H9 (cell line): Measurements from ENCODE around the gene MATN1. TPM values are rescaled to one million over a fixed set of nuclear protein-coding genes. Genes with fewer than 3 reads are reported as not detected.

Source experiments
- DNase-seq: peaks from one replicate; pipeline ENCODE4 v3.0.0-alpha.2; 2017
- H2AFZ ChIP-seq: one replicate; pipeline ENCODE4 v1.6.1; 2013; ENCODE audit warnings: mild to moderate bottlenecking, low read length, control low read depth, moderate library complexity
- H2AK5ac ChIP-seq: 2 replicates; pipeline ENCODE4 v1.6.1; 2013; ENCODE audit warnings: low read length, control low read depth, mixed read lengths; ENCODE audit not compliant: insufficient read length
- H2BK120ac ChIP-seq: one replicate; pipeline ENCODE4 v1.6.1; 2013; ENCODE audit warnings: low read depth, mild to moderate bottlenecking, low read length, control low read depth, inconsistent platforms; ENCODE audit not compliant: poor library complexity, severe bottlenecking
- H2BK12ac ChIP-seq: 2 replicates; pipeline ENCODE4 v1.6.1; 2013; ENCODE audit warnings: low read length, control low read depth, mixed read lengths, low read depth; ENCODE audit not compliant: insufficient read length
- H2BK15ac ChIP-seq: 2 replicates; pipeline ENCODE4 v1.6.1; 2013; ENCODE audit warnings: low read depth, low read length, control low read depth
- H2BK20ac ChIP-seq: one replicate; pipeline ENCODE4 v1.6.1; 2013; ENCODE audit warnings: low read depth, mild to moderate bottlenecking, low read length, control low read depth, inconsistent platforms; ENCODE audit not compliant: poor library complexity, severe bottlenecking
- H2BK5ac ChIP-seq: 2 replicates; pipeline ENCODE4 v1.6.1; 2013; ENCODE audit warnings: low read length, control low read depth, mixed read lengths; ENCODE audit not compliant: insufficient read length
- H3K14ac ChIP-seq: 2 replicates; pipeline ENCODE4 v1.6.1; 2013; ENCODE audit warnings: low read length, control low read depth; ENCODE audit not compliant: insufficient read depth
- H3K18ac ChIP-seq: 2 replicates; pipeline ENCODE4 v1.6.1; 2013; ENCODE audit warnings: low read depth, mild to moderate bottlenecking, mixed read lengths, low read length, control low read depth; ENCODE audit not compliant: insufficient read length
- H3K23ac ChIP-seq: 2 replicates; pipeline ENCODE4 v1.6.1; 2013; ENCODE audit warnings: low read length, control low read depth, mixed read lengths, low read depth; ENCODE audit not compliant: insufficient read length
- H3K23me2 ChIP-seq: 2 replicates; pipeline ENCODE4 v1.6.1; 2013; ENCODE audit warnings: low read depth, mild to moderate bottlenecking, mixed read lengths, low read length, control low read depth; ENCODE audit not compliant: insufficient read length, poor library complexity, severe bottlenecking
- H3K27ac ChIP-seq: 2 replicates; pipeline ENCODE4 v1.5.1; 2013; ENCODE audit warnings: low read length, control low read depth, mixed read lengths, low read depth; ENCODE audit not compliant: insufficient read length
- H3K27me3 ChIP-seq: 2 replicates; pipeline ENCODE4 v1.6.1; 2013; ENCODE audit warnings: low read length, control low read depth, inconsistent platforms; ENCODE audit not compliant: insufficient read depth
- H3K4ac ChIP-seq: 2 replicates; pipeline ENCODE4 v1.6.1; 2013; ENCODE audit warnings: low read depth, mild to moderate bottlenecking, control low read depth, inconsistent platforms, low read length, moderate library complexity
- H3K4me1 ChIP-seq: 2 replicates; pipeline ENCODE4 v1.6.1; 2013; ENCODE audit warnings: low read length, control low read depth, inconsistent platforms; ENCODE audit not compliant: insufficient read depth
- H3K4me2 ChIP-seq: 2 replicates; pipeline ENCODE4 v1.6.1; 2013; ENCODE audit warnings: low read length, control low read depth, mixed read lengths; ENCODE audit not compliant: insufficient read length, insufficient read depth
- H3K56ac ChIP-seq: 2 replicates; pipeline ENCODE4 v1.6.1; 2013; ENCODE audit warnings: low read depth, mild to moderate bottlenecking, mixed read lengths, low read length, control low read depth; ENCODE audit not compliant: insufficient read length
- H3K79me1 ChIP-seq: 2 replicates; pipeline ENCODE4 v1.6.1; 2013; ENCODE audit warnings: low read depth, mild to moderate bottlenecking, moderate library complexity, low read length, control low read depth, inconsistent platforms; ENCODE audit not compliant: insufficient read depth, poor library complexity, severe bottlenecking
- H3K79me2 ChIP-seq: 2 replicates; pipeline ENCODE4 v1.6.1; 2013; ENCODE audit warnings: low read length, control low read depth, inconsistent platforms; ENCODE audit not compliant: insufficient read depth
- H3K9ac ChIP-seq: 2 replicates; pipeline ENCODE4 v1.6.1; 2013; ENCODE audit warnings: low read length, control low read depth, mixed read lengths; ENCODE audit not compliant: insufficient read length; ENCODE audit errors: extremely low read depth
- H3K9me3 ChIP-seq: one replicate; pipeline ENCODE4 v1.6.1; 2013; ENCODE audit warnings: low read depth, low read length, inconsistent platforms; ENCODE audit not compliant: control insufficient read depth
- H3T11ph ChIP-seq: one replicate; pipeline ENCODE4 v1.6.1; 2013; ENCODE audit warnings: mild to moderate bottlenecking, low read length, control low read depth, inconsistent platforms
- H4K20me1 ChIP-seq: one replicate; pipeline ENCODE4 v1.6.1; 2013; ENCODE audit not compliant: control insufficient read depth, insufficient read length, insufficient read depth
- H4K5ac ChIP-seq: 2 replicates; pipeline ENCODE4 v1.6.1; 2013; ENCODE audit warnings: low read depth, mild to moderate bottlenecking, mixed read lengths, low read length, control low read depth; ENCODE audit not compliant: insufficient read length
- H4K8ac ChIP-seq: replicated peaks from 2 replicates; pipeline ENCODE4 v1.6.1; 2013; ENCODE audit warnings: low read length, control low read depth, mixed read lengths, low read depth; ENCODE audit not compliant: insufficient read length
- H4K91ac ChIP-seq: 2 replicates; pipeline ENCODE4 v1.6.1; 2013; ENCODE audit warnings: low read depth, mild to moderate bottlenecking, moderate library complexity, mixed read lengths, low read length, control low read depth; ENCODE audit not compliant: insufficient read length
- H3K27ac Mint-ChIP-seq, 3 experiments: 2 replicates in 2 of 3; 3 replicates in 1 of 3; pipeline ENCODE4 v1.8.0; 2020 to 2021; ENCODE audit warnings: mixed read lengths in 3 of 3, mild to moderate bottlenecking in 1 of 3, moderate library complexity in 1 of 3
- H3K27me3 Mint-ChIP-seq: 2 replicates; pipeline ENCODE4 v1.8.0; 2021; ENCODE audit warnings: low read depth, mild to moderate bottlenecking, moderate library complexity, mixed read lengths
- H3K36me3 Mint-ChIP-seq, 3 experiments: 2 replicates in 2 of 3; 3 replicates in 1 of 3; pipeline ENCODE4 v1.8.0; 2020 to 2021; ENCODE audit warnings: low read depth in 3 of 3, mixed read lengths in 3 of 3; ENCODE audit not compliant: insufficient read depth in 1 of 3
- H3K4me1 Mint-ChIP-seq, 2 experiments: 2 replicates each; pipeline ENCODE4 v1.8.0; 2020; ENCODE audit warnings: mixed read lengths in 2 of 2
- H3K4me3 Mint-ChIP-seq, 2 experiments: 2 replicates in 1 of 2; 3 replicates in 1 of 2; pipeline ENCODE4 v1.8.0; 2020 to 2021; ENCODE audit warnings: mild to moderate bottlenecking in 2 of 2, mixed read lengths in 2 of 2, moderate library complexity in 1 of 2
- H3K9me3 Mint-ChIP-seq, 2 experiments: 2 replicates in 1 of 2; 3 replicates in 1 of 2; pipeline ENCODE4 v1.8.0; 2020; ENCODE audit warnings: mild to moderate bottlenecking in 2 of 2, mixed read lengths in 2 of 2, moderate library complexity in 1 of 2
- CTCF ChIP-seq: fragments of 200-600 bp; sonication (generic); conservative IDR thresholded peaks from 3 replicates; pipeline ENCODE4 v1.8.0; 2021; ENCODE audit warnings: antibody characterized with exemption, mild to moderate bottlenecking
- WGBS: extraction: QIAGEN DNeasy Blood & Tissue Kit; methylation state at CpG from one replicate; pipeline ENCODE4 v1.1.7; 2013; ENCODE audit warnings: missing lambda C conversion rate, low lambda C conversion rate, mixed read lengths; ENCODE audit not compliant: insufficient read length; ENCODE audit errors: extremely low coverage; 5-methylcytosine and 5-hydroxymethylcytosine counted together
- total RNA-seq: library from RNA; stranded (reverse); gene quantifications from 2 replicates; pipeline ENCODE4 v1.2.1, GENCODE V29; 2021

MATN1 gene
- total RNA-seq, 1 experiment from 2014 or later = not detected

- WGBS = 100% methylated on average over 1 of the region's 1 CpG
- no peaks in the 10 kb centered on the region for H3K9me3 Mint-ChIP-seq
- no peak overlapping the region for H2BK5ac ChIP-seq
- no peak overlapping the region for H4K5ac ChIP-seq
- no peak for DNase-seq
- no peaks in the 10 kb centered on the region for H3K23me2 ChIP-seq
- no peak overlapping the region for H3K4ac ChIP-seq
- H2BK120ac ChIP-seq = no peak overlapping the region
- no peak overlapping the region for H3K23ac ChIP-seq
- no peak overlapping the region for H4K8ac ChIP-seq
- no peak overlapping the region for H2BK20ac ChIP-seq
- TF ChIP-seq CTCF = no peak
- H3K27me3 ChIP-seq = no peaks in the 10 kb centered on the region
- no peaks in the 10 kb centered on the region for H3K36me3 Mint-ChIP-seq
- H3K4me2 ChIP-seq = no peak overlapping the region
- H3K79me2 ChIP-seq = no peaks in the 10 kb centered on the region
- no peaks in the 10 kb centered on the region for H3K79me1 ChIP-seq
- no peaks in the 10 kb centered on the region for H3K4me1 ChIP-seq
- no peak overlapping the region for H3T11ph ChIP-seq
- no peak overlapping the region for H3K27ac Mint-ChIP-seq
- no peak overlapping the region for H2BK15ac ChIP-seq
- no peak overlapping the region for H3K9ac ChIP-seq
- H2BK12ac ChIP-seq = no peak overlapping the region
- no peak overlapping the region for H3K56ac ChIP-seq
- no peaks in the 10 kb centered on the region for H3K27me3 Mint-ChIP-seq
- no peaks in the 10 kb centered on the region for H3K9me3 ChIP-seq
- H2AK5ac ChIP-seq = no peak overlapping the region
- 0 out of 4 replicates have a peak, but pooled peaks cover 0 to 6% of the 10 kb centered on the region in 2 experiments for H3K4me1 Mint-ChIP-seq
- no peak overlapping the region for H3K27ac ChIP-seq
- H3K4me3 Mint-ChIP-seq = no peak overlapping the region
- H2AFZ ChIP-seq = no peak overlapping the region
- no peak overlapping the region for H3K18ac ChIP-seq
- no peak overlapping the region for H3K14ac ChIP-seq
- H4K91ac ChIP-seq = no peak overlapping the region
- H4K20me1 ChIP-seq = no peaks in the 10 kb centered on the region
These were observed 23.6 kb downstream of the MATN1 start for GRCh38 chr1:30699762-30700161.
